Liver (tissue), 9 donors: ENCODE measurements around the gene IRGQ. TPM values are rescaled to one million over a fixed set of nuclear protein-coding genes. Genes with fewer than 3 reads are reported as not detected.

ENCODE experiments used
- DNase-seq: peaks from one replicate; pipeline ENCODE4 v3.0.0-alpha.2; 2017; ENCODE audit warnings: low spot score
- H3K27ac ChIP-seq, 2 donors: one replicate each; pipeline ENCODE4 v1.7.0; 2013; ENCODE audit warnings: inconsistent platforms in 2 of 2, low read length in 2 of 2, control low read depth in 1 of 2, low read depth in 1 of 2, mild to moderate bottlenecking in 1 of 2
- H3K27me3 ChIP-seq, 4 donors: one replicate each; pipeline versions ENCODE4 v1.6.1 to v1.7.0; 2013; ENCODE audit warnings: low read length in 3 of 4, inconsistent platforms in 1 of 4, mild to moderate bottlenecking in 1 of 4, moderate library complexity in 1 of 4; ENCODE audit not compliant: control insufficient read depth in 4 of 4, insufficient read depth in 4 of 4
- H3K36me3 ChIP-seq, 4 donors: one replicate each; pipeline versions ENCODE4 v1.6.1 to v1.7.0; 2013; ENCODE audit warnings: low read length in 3 of 4, mild to moderate bottlenecking in 3 of 4, low read depth in 1 of 4, moderate library complexity in 1 of 4; ENCODE audit not compliant: control insufficient read depth in 4 of 4, insufficient read depth in 3 of 4
- H3K4me1 ChIP-seq, 4 donors: one replicate each; pipeline versions ENCODE4 v1.6.1 to v1.7.0; 2013; ENCODE audit warnings: low read length in 3 of 4, mild to moderate bottlenecking in 3 of 4, moderate library complexity in 1 of 4; ENCODE audit not compliant: control insufficient read depth in 4 of 4, insufficient read depth in 4 of 4
- H3K4me3 ChIP-seq, 3 donors: one replicate each; pipeline versions ENCODE4 v1.6.1 to v1.7.0; 2013; ENCODE audit warnings: low read length in 3 of 3, control low read depth in 1 of 3, low read depth in 1 of 3, mild to moderate bottlenecking in 1 of 3
- H3K9ac ChIP-seq, 2 donors: one replicate each; pipeline ENCODE4 v1.7.0; 2013; ENCODE audit warnings: low read length in 2 of 2, mild to moderate bottlenecking in 2 of 2, moderate library complexity in 2 of 2, control low read depth in 1 of 2, low read depth in 1 of 2
- H3K9me3 ChIP-seq, 4 donors: one replicate each; pipeline versions ENCODE4 v1.6.1 to v1.7.0; 2013; ENCODE audit warnings: low read length in 3 of 4; ENCODE audit not compliant: control insufficient read depth in 4 of 4
- ATF3 ChIP-seq: IDR thresholded peaks from 2 replicates; pipeline ENCODE4 v1.6.1; 2016; ENCODE audit warnings: antibody characterized with exemption
- CTCF ChIP-seq: fragments of 150-350 bp; IDR thresholded peaks from 2 replicates; pipeline ENCODE4 v1.5.1; 2017; ENCODE audit warnings: improper control_type of control experiment, low read depth, low read length; ENCODE audit not compliant: missing input control
- GABPA ChIP-seq, 2 donors: IDR thresholded peaks in 1 of 2; conservative IDR thresholded peaks in 1 of 2; 2 replicates each; pipeline ENCODE4 v1.6.1; 2016; ENCODE audit warnings: antibody characterized with exemption in 2 of 2, mild to moderate bottlenecking in 1 of 2, moderate library complexity in 1 of 2
- HNF4A ChIP-seq, 2 donors: conservative IDR thresholded peaks; 2 replicates each; pipeline ENCODE4 v1.6.1; 2016; ENCODE audit warnings: antibody characterized with exemption in 2 of 2, mild to moderate bottlenecking in 2 of 2
- HNF4G ChIP-seq: IDR thresholded peaks from 2 replicates; pipeline ENCODE4 v1.6.1; 2016; ENCODE audit warnings: antibody characterized with exemption
- JUND ChIP-seq, 2 donors: IDR thresholded peaks; 2 replicates each; pipeline ENCODE4 v1.6.1; 2016; ENCODE audit warnings: antibody characterized with exemption in 2 of 2
- NR2F2 ChIP-seq: IDR thresholded peaks from 2 replicates; pipeline ENCODE4 v1.6.1; 2016; ENCODE audit warnings: antibody characterized with exemption
- RAD21 ChIP-seq, 2 donors: IDR thresholded peaks; 2 replicates each; pipeline ENCODE4 v1.6.1; 2016; ENCODE audit warnings: antibody characterized with exemption in 2 of 2, mild to moderate bottlenecking in 2 of 2
- SP1 ChIP-seq: IDR thresholded peaks from 2 replicates; pipeline ENCODE4 v1.6.1; 2018; ENCODE audit warnings: antibody characterized with exemption, mild to moderate bottlenecking
- TAF1 ChIP-seq: conservative IDR thresholded peaks from 2 replicates; pipeline ENCODE4 v1.6.1; 2016; ENCODE audit warnings: antibody characterized with exemption, mild to moderate bottlenecking
- YY1 ChIP-seq: IDR thresholded peaks from 2 replicates; pipeline ENCODE4 v1.6.1; 2016; ENCODE audit warnings: antibody characterized with exemption, mild to moderate bottlenecking
- WGBS: extraction: QIAGEN DNeasy Blood & Tissue Kit; methylation state at CpG from one replicate; pipeline ENCODE4 v1.1.7; 2013; 5-methylcytosine and 5-hydroxymethylcytosine counted together
- polyA plus RNA-seq, 2 donors: library from polyadenylated mRNA; stranded (reverse) in 1 of 2; unstranded in 1 of 2; fragments of 200-250 nt in 1 of 2; fragments of >200 nt in 1 of 2; fragmentation: Nextera tagmentation in 1 of 2; extraction: Ambion mirVana in 1 of 2; gene quantifications; one replicate each; pipeline versions ENCODE4 v1.2.1 to v1.2.3, GENCODE V29; 2013 to 2015
- total RNA-seq, 2 donors: library from RNA; depleted of rRNA; stranded (reverse); fragments of >200 nt; gene quantifications; one replicate each; pipeline ENCODE4 v1.2.3, GENCODE V29; 2014
- TF ChIP-seq, protein P1 (sequence below): IDR thresholded peaks from 2 replicates; pipeline ENCODE4 v1.6.1; 2016; ENCODE audit warnings: antibody characterized with exemption
- TF ChIP-seq, protein P2 (sequence below): IDR thresholded peaks from 2 replicates; pipeline ENCODE4 v1.6.1; 2016; ENCODE audit warnings: antibody characterized with exemption
- donor health status: healthy.
- donor health status: healthy.
- donor health status: healthy.
- donor health status: healthy.
- donor health status: healthy.

The IRGQ gene
- total and polyA plus RNA-seq, 4 donors = 2.8 to 15.5 (median 5.2) TPM

- 91% methylated on average over 4 of the region's 4 CpGs for WGBS
- Histone ChIP-seq H3K9ac (no peak overlapping the region), H3K4me3 (no peak overlapping the region), H3K36me3 (peaks cover 1 to 14% (median 10%) of the 10 kb centered on the region in 4 donors), H3K27me3 (no peaks in the 10 kb centered on the region), H3K27ac (no peak overlapping the region), H3K9me3 (no peaks in the 10 kb centered on the region), H3K4me1 (peaks cover 2 to 29% (median 24%) of the 10 kb centered on the region in 4 donors)
- TF ChIP-seq HNF4G = no peak
- TF ChIP-seq HNF4A (conservative IDR thresholded peaks at IDR 0.05) = no peak
- TF ChIP-seq, protein P1, sequence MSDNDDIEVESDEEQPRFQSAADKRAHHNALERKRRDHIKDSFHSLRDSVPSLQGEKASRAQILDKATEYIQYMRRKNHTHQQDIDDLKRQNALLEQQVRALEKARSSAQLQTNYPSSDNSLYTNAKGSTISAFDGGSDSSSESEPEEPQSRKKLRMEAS = no peak
- TF ChIP-seq RAD21 (IDR thresholded peaks at IDR 0.05) = no peak
- DNase-seq = no peak
Measured at GRCh38 chr19:43599635-43600295, 3.8 kb upstream of the IRGQ start.

GRCh38 chr19:43598445-43599240 is 2.7 kb upstream of the IRGQ start:
- TF ChIP-seq JUND (IDR thresholded peaks at IDR 0.05) = no peak
- no peak for TF ChIP-seq NR2F2
- no peak for TF ChIP-seq YY1
- no peak for TF ChIP-seq HNF4G
- TF ChIP-seq TAF1 = no peak
- TF ChIP-seq GABPA (IDR thresholded peaks at IDR 0.05 in 1 of 2, conservative IDR thresholded peaks at IDR 0.05 in 1 of 2) = no peak
- TF ChIP-seq, protein P1 = no peak
- TF ChIP-seq, protein P2, sequence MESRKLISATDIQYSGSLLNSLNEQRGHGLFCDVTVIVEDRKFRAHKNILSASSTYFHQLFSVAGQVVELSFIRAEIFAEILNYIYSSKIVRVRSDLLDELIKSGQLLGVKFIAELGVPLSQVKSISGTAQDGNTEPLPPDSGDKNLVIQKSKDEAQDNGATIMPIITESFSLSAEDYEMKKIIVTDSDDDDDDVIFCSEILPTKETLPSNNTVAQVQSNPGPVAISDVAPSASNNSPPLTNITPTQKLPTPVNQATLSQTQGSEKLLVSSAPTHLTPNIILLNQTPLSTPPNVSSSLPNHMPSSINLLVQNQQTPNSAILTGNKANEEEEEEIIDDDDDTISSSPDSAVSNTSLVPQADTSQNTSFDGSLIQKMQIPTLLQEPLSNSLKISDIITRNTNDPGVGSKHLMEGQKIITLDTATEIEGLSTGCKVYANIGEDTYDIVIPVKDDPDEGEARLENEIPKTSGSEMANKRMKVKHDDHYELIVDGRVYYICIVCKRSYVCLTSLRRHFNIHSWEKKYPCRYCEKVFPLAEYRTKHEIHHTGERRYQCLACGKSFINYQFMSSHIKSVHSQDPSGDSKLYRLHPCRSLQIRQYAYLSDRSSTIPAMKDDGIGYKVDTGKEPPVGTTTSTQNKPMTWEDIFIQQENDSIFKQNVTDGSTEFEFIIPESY = no peak
- TF ChIP-seq SP1 = no peak
- no peak for TF ChIP-seq CTCF
- TF ChIP-seq ATF3 = no peak
- TF ChIP-seq RAD21 (IDR thresholded peaks at IDR 0.05) = no peak
- peaks cover 6 to 40% (median 33%) of the 10 kb centered on the region in 4 donors for H3K4me1 ChIP-seq
- DNase-seq = no peak
- H3K36me3 ChIP-seq = peaks cover 1 to 14% (median 11%) of the 10 kb centered on the region in 4 donors
- H3K9ac ChIP-seq = no peak overlapping the region
- H3K4me3 ChIP-seq = no peak overlapping the region
- H3K27me3 ChIP-seq = no peaks in the 10 kb centered on the region
- no peaks in the 10 kb centered on the region for H3K9me3 ChIP-seq
- WGBS = 88% methylated on average over 19 of the region's 19 CpGs
- H3K27ac ChIP-seq = no peak overlapping the region
